Measurements from ENCODE around the gene FAR2. TPM values are rescaled to one million over a fixed set of nuclear protein-coding genes. Genes with fewer than 3 reads are reported as not detected.

The FAR2 gene
- total RNA-seq, 2 donors from 2014 or later, result 1.0 TPM; not detected in 1

GRCh38 chr12:29228474-29229157, 79.5 kb downstream of the FAR2 start:
- no peaks in the 10 kb centered on the region for H3K4me1 ChIP-seq
- H3K9me3 ChIP-seq, result no peaks in the 10 kb centered on the region
- no peak for ATAC-seq
- no peaks in the 10 kb centered on the region for H3K36me3 ChIP-seq (replicated peaks in 1 of 2; ENCODE audit: insufficient read depth in 1 of 2, low read depth in 2 of 2)
- WGBS, 2 donors, result 47 to 54% methylated on average over 9 of the region's 9 CpGs
- H3K27me3 ChIP-seq, result no peaks in the 10 kb centered on the region
- DNase-seq, result no peak
- intact Hi-C loops (cut with DNase I), result no loop called here
- no peak for TF ChIP-seq POLR2A (IDR thresholded peaks at IDR 0.05)
- no peak for TF ChIP-seq CTCF (IDR thresholded peaks at IDR 0.05)
- no peak overlapping the region for H3K27ac ChIP-seq
- no peak overlapping the region for H3K4me3 ChIP-seq

GRCh38 chr12:29229158-29229505, 80.1 kb downstream of the FAR2 start:
- Histone ChIP-seq H3K36me3 (replicated peaks in 1 of 2; ENCODE audit: insufficient read depth in 1 of 2, low read depth in 2 of 2) (no peaks in the 10 kb centered on the region), H3K4me3 (no peak overlapping the region), H3K27ac (no peak overlapping the region), H3K4me1 (no peaks in the 10 kb centered on the region), H3K27me3 (no peaks in the 10 kb centered on the region), H3K9me3 (no peaks in the 10 kb centered on the region)
- 65 to 74% methylated on average over 2 of the region's 2 CpGs for WGBS, 2 donors
- DNase-seq (no peak), ATAC-seq (no peak)
- TF ChIP-seq CTCF (IDR thresholded peaks at IDR 0.05) (no peak), POLR2A (IDR thresholded peaks at IDR 0.05) (no peak)
- intact Hi-C loops (cut with DNase I), result no loop called here

GRCh38 chr12:29229937-29230336, 80.9 kb downstream of the FAR2 start:
- DNase-seq, result no peak
- WGBS, 2 donors, result 57 to 61% methylated on average over 3 of the region's 3 CpGs
- no peaks in the 10 kb centered on the region for H3K9me3 ChIP-seq
- intact Hi-C loops (cut with DNase I), result no loop called here
- no peak overlapping the region for H3K27ac ChIP-seq
- no peak overlapping the region for H3K4me3 ChIP-seq
- H3K36me3 ChIP-seq (replicated peaks in 1 of 2; ENCODE audit: insufficient read depth in 1 of 2, low read depth in 2 of 2), result no peaks in the 10 kb centered on the region
- no peaks in the 10 kb centered on the region for H3K27me3 ChIP-seq
- H3K4me1 ChIP-seq, result no peaks in the 10 kb centered on the region
- TF ChIP-seq POLR2A (IDR thresholded peaks at IDR 0.05), result no peak
- no peak for TF ChIP-seq CTCF (IDR thresholded peaks at IDR 0.05)
- ATAC-seq, result no peak

GRCh38 chr12:29230800-29231560, 81.9 kb downstream of the FAR2 start:
- Histone ChIP-seq H3K27me3 (no peaks in the 10 kb centered on the region), H3K4me1 (no peaks in the 10 kb centered on the region), H3K9me3 (no peaks in the 10 kb centered on the region), H3K27ac (no peak overlapping the region), H3K4me3 (no peak overlapping the region), H3K36me3 (replicated peaks in 1 of 2; ENCODE audit: insufficient read depth in 1 of 2, low read depth in 2 of 2) (no peaks in the 10 kb centered on the region)
- ATAC-seq (no peak), DNase-seq (no peak)
- WGBS, 2 donors, result 37 to 55% methylated on average over 2 of the region's 2 CpGs
- intact Hi-C loops (cut with DNase I), result no loop called here
- TF ChIP-seq POLR2A (IDR thresholded peaks at IDR 0.05) (no peak), CTCF (IDR thresholded peaks at IDR 0.05) (no peak)
